K562 (cell line): Measurements from ENCODE around the gene RNPEPL1.

Experiments used
- JUN ChIP-seq, 2 experiments: sonication (generic) in 1 of 2; formaldehyde crosslinking in 1 of 2; IDR thresholded peaks; 2 replicates each; pipeline versions ENCODE4 v1.6.1 to v1.8.0; 2012 to 2022; ENCODE audit warnings: borderline replicate concordance in 2 of 2, mild to moderate bottlenecking in 2 of 2, improper control_type of control experiment in 1 of 2, low read depth in 1 of 2, low read length in 1 of 2, missing genetic modification reagents in 1 of 2
- NRF1 ChIP-seq, 2 experiments: fragments of 450-650 bp; IDR thresholded peaks in 1 of 2; conservative IDR thresholded peaks in 1 of 2; 2 replicates each; pipeline ENCODE4 v1.6.1; 2014; ENCODE audit warnings: mild to moderate bottlenecking in 2 of 2
- SMC3 ChIP-seq: conservative IDR thresholded peaks from 2 replicates; pipeline ENCODE4 v1.6.1; 2011; ENCODE audit warnings: low read depth, low read length, improper control_type of control experiment; ENCODE audit not compliant: insufficient read depth
- SPI1 ChIP-seq: IDR thresholded peaks from 2 replicates; pipeline ENCODE4 v1.6.1; 2011; ENCODE audit warnings: low read depth, low read length, control low read depth, borderline replicate concordance
- TEAD4 ChIP-seq, 2 experiments: sonication (generic) in 1 of 2; formaldehyde crosslinking in 1 of 2; IDR thresholded peaks; 2 replicates each; pipeline versions ENCODE4 v1.6.1 to v1.8.0; 2012 to 2022; ENCODE audit warnings: borderline replicate concordance in 1 of 2, inconsistent platforms in 1 of 2, low read length in 1 of 2, mild to moderate bottlenecking in 1 of 2, missing genetic modification reagents in 1 of 2
- ZKSCAN8 ChIP-seq: fragments of 200-800 bp; sonication (Bioruptor generic); IDR thresholded peaks from 2 replicates; pipeline ENCODE4 v1.6.1; 2016; ENCODE audit warnings: missing genetic modification characterization, missing compliant biosample characterization
- TF ChIP-seq, protein P1 (sequence below): fragments of 450-650 bp; IDR thresholded peaks from 2 replicates; pipeline ENCODE4 v1.6.1; 2016
- TF ChIP-seq, protein P2 (sequence below), 3 experiments: IDR thresholded peaks in 2 of 3; conservative IDR thresholded peaks in 1 of 3; 2 replicates each; pipeline ENCODE4 v1.5.1; 2011 to 2012; ENCODE audit warnings: low read length in 3 of 3, mild to moderate bottlenecking in 3 of 3, control low read depth in 2 of 3, improper control_type of control experiment in 1 of 3, inconsistent platforms in 1 of 3, low read depth in 1 of 3, mixed read lengths in 1 of 3, moderate library complexity in 1 of 3; ENCODE audit not compliant: insufficient read depth in 2 of 3
- TF ChIP-seq, protein P3 (sequence below): fragments of 450-650 bp; formaldehyde crosslinking; IDR thresholded peaks from 2 replicates; pipeline ENCODE4 v1.4.0; 2020; ENCODE audit warnings: mild to moderate bottlenecking, mixed read lengths

DNA sequence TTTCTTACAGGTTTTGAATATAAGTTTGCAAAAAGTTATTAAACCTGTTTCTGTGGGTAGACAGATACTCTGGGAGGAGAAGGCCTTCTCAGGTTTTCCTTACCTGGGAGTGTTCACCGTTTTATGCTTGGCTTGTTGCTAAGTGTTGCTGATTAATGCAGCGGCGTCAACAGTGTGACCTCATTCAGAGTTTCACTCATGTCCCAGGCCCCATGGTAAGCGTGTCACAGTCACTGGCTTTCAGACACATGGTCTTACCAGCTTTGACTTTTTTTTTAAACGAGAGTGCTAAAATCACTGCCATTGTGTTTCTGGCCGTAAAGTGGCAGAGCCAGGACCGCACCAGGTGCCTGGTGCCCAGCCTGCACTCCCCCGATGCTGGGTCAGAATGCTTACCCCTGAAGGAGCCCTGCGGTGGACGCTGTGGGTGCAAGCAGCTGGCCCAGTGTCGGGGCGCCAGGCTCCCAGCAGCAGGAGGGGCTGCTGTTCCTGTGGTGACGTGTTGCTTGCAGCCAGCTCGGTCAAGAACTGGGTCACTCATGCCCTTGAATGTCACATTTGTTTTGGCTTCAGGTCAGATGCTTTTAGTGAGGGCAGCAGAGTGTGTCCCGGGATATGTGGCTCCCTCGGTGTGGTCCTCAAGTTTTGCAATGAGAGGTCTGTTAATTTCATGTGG lies 21.7 kb downstream of the RNPEPL1 start:
- TF ChIP-seq ZKSCAN8 (CRISPR knock-in tag) (no peak), NRF1 (conservative IDR thresholded peaks at IDR 0.05 in 1 of 2, IDR thresholded peaks at IDR 0.05 in 1 of 2) (no peak), TEAD4 (IDR thresholded peaks at IDR 0.05; ENCODE audit: low read length) (no peak), TEAD4 (CRISPR knock-in tag; IDR thresholded peaks at IDR 0.05; ENCODE audit: borderline replicate concordance) (no peak), SMC3 (no peak), SPI1 (no peak), JUN (IDR thresholded peaks at IDR 0.05; ENCODE audit: borderline replicate concordance, low read depth, low read length) (no peak), JUN (CRISPR knock-in tag; IDR thresholded peaks at IDR 0.05; ENCODE audit: borderline replicate concordance) (no peak)
- TF ChIP-seq, protein P1, sequence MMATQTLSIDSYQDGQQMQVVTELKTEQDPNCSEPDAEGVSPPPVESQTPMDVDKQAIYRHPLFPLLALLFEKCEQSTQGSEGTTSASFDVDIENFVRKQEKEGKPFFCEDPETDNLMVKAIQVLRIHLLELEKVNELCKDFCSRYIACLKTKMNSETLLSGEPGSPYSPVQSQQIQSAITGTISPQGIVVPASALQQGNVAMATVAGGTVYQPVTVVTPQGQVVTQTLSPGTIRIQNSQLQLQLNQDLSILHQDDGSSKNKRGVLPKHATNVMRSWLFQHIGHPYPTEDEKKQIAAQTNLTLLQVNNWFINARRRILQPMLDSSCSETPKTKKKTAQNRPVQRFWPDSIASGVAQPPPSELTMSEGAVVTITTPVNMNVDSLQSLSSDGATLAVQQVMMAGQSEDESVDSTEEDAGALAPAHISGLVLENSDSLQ = no peak
- TF ChIP-seq, protein P2, sequence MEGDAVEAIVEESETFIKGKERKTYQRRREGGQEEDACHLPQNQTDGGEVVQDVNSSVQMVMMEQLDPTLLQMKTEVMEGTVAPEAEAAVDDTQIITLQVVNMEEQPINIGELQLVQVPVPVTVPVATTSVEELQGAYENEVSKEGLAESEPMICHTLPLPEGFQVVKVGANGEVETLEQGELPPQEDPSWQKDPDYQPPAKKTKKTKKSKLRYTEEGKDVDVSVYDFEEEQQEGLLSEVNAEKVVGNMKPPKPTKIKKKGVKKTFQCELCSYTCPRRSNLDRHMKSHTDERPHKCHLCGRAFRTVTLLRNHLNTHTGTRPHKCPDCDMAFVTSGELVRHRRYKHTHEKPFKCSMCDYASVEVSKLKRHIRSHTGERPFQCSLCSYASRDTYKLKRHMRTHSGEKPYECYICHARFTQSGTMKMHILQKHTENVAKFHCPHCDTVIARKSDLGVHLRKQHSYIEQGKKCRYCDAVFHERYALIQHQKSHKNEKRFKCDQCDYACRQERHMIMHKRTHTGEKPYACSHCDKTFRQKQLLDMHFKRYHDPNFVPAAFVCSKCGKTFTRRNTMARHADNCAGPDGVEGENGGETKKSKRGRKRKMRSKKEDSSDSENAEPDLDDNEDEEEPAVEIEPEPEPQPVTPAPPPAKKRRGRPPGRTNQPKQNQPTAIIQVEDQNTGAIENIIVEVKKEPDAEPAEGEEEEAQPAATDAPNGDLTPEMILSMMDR (IDR thresholded peaks at IDR 0.05 in 2 of 3, conservative IDR thresholded peaks at IDR 0.05 in 1 of 3; ENCODE audit: insufficient read depth in 2 of 3, low read depth in 1 of 3, low read length in 3 of 3) = no peak
- TF ChIP-seq, protein P3, sequence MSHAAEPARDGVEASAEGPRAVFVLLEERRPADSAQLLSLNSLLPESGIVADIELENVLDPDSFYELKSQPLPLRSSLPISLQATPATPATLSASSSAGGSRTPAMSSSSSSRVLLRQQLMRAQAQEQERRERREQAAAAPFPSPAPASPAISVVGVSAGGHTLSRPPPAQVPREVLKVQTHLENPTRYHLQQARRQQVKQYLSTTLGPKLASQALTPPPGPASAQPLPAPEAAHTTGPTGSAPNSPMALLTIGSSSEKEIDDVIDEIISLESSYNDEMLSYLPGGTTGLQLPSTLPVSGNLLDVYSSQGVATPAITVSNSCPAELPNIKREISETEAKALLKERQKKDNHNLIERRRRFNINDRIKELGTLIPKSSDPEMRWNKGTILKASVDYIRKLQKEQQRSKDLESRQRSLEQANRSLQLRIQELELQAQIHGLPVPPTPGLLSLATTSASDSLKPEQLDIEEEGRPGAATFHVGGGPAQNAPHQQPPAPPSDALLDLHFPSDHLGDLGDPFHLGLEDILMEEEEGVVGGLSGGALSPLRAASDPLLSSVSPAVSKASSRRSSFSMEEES = no peak
